ENCODE results near the gene LHX1.

DNA sequence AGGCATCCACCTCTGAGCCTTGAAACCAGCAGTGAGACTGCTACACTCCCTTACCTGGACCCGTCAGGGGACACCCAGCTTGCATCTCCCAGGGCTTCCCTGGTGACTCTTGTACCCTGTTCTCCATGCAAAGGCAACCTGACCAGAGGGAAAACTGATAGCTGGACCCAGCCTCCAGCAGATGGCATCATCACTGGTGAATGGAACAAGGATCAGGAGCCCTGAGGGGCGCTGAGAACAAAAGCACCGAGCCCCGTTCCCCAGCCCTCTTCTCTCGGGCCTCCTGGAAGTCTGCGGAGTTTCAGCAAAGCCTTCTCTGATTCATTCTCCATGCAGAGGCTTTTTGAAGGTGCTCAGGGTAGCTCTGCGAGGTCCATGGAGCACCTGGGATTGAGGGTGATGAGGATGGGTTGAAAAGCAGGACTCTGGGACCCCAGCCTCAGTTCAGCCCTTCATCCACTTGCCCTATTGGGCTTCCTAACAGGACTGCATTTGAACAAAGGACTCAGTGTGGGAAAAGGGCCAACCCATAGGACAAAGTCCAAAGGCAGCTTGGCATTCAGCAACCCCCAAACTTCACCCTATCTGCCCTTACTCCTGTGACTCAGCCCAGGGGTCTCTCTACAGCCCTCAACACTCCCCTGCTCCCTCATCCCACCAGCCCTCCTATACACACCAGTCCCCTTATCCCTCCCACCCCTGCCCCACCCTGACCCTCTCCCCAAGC is 45.0 kb upstream of the LHX1 start:
- TF ChIP-seq CTCF (IDR thresholded peaks at IDR 0.05 in 8 of 11, conservative IDR thresholded peaks at IDR 0.05 in 3 of 11) (no peak), POLR2A (IDR thresholded peaks at IDR 0.05) (no peak)
